Smooth muscle cell (in vitro differentiated cells): Measurements from ENCODE around the gene ZEB2. TPM values are rescaled to one million over a fixed set of nuclear protein-coding genes. Genes with fewer than 3 reads are reported as not detected.

Experiments used
- DNase-seq: peaks from one replicate; lab custom pipeline; 2025; ENCODE audit not compliant: unreplicated experiment; lab: John Stamatoyannopoulos, UW
- H2AFZ ChIP-seq: fragments of 200-600 bp; sonication (generic); 2 replicates; pipeline ENCODE4 v1.6.0; 2016; ENCODE audit warnings: antibody characterized with exemption, low read depth, mild to moderate bottlenecking
- H3F3A ChIP-seq: fragments of 200-600 bp; sonication (generic); 2 replicates; pipeline ENCODE4 v1.6.0; 2017; ENCODE audit warnings: antibody characterized with exemption, low read depth
- H3K27ac ChIP-seq: fragments of 200-600 bp; sonication (generic); 2 replicates; pipeline ENCODE4 v1.5.1; 2016; ENCODE audit warnings: low read depth, mild to moderate bottlenecking
- H3K27me3 ChIP-seq: fragments of 200-600 bp; sonication (generic); 2 replicates; pipeline ENCODE4 v1.6.1; 2016; ENCODE audit warnings: low read depth, mild to moderate bottlenecking
- H3K36me3 ChIP-seq: fragments of 200-600 bp; sonication (generic); 2 replicates; pipeline ENCODE4 v1.5.1; 2016; ENCODE audit warnings: low read depth
- H3K4me1 ChIP-seq: fragments of 200-600 bp; sonication (generic); 2 replicates; pipeline ENCODE4 v1.5.1; 2016; ENCODE audit warnings: low read depth
- H3K4me2 ChIP-seq: fragments of 200-600 bp; sonication (generic); 2 replicates; pipeline ENCODE4 v1.6.0; 2016; ENCODE audit warnings: mild to moderate bottlenecking
- H3K4me3 ChIP-seq: fragments of 200-600 bp; sonication (generic); 2 replicates; pipeline ENCODE4 v1.5.1; 2016; ENCODE audit warnings: mild to moderate bottlenecking
- H3K79me2 ChIP-seq: fragments of 200-600 bp; sonication (generic); 2 replicates; pipeline ENCODE4 v1.6.0; 2016; ENCODE audit warnings: low read depth, mild to moderate bottlenecking
- H3K9ac ChIP-seq: fragments of 200-600 bp; sonication (generic); 2 replicates; pipeline ENCODE4 v1.6.0; 2016; ENCODE audit warnings: low read depth
- H3K9me3 ChIP-seq: fragments of 200-600 bp; sonication (generic); replicated peaks from 2 replicates; pipeline ENCODE4 v1.5.1; 2016; ENCODE audit warnings: low read depth
- H4K20me1 ChIP-seq: fragments of 200-600 bp; sonication (generic); 2 replicates; pipeline ENCODE4 v1.6.0; 2016; ENCODE audit warnings: low read depth
- WGBS: methylation state at CpG from one replicate; pipeline ENCODE4 v1.1.7; 2016; ENCODE audit warnings: low lambda C conversion rate; 5-methylcytosine and 5-hydroxymethylcytosine counted together
- polyA plus RNA-seq: library from polyadenylated mRNA; unstranded; fragments of >200 nt; fragmentation: Nextera tagmentation; extraction: Ambion mirVana; gene quantifications from 2 replicates; pipeline ENCODE4 v1.2.1, GENCODE V29; 2016
- total RNA-seq: library from RNA; depleted of rRNA; stranded (reverse); fragments of >200 nt; gene quantifications from 2 replicates; pipeline ENCODE4 v1.2.3, GENCODE V29; 2014
- TF ChIP-seq, protein P1 (sequence below): fragments of 200-600 bp; sonication (generic); IDR thresholded peaks from 2 replicates; pipeline ENCODE4 v1.5.1; 2017; ENCODE audit warnings: borderline replicate concordance, mild to moderate bottlenecking, antibody characterized with exemption; ENCODE audit not compliant: insufficient read depth, poor library complexity, severe bottlenecking

ZEB2 gene
- total and polyA plus RNA-seq, 2 experiments from 2014 or later = 67.5 to 148 TPM

DNA sequence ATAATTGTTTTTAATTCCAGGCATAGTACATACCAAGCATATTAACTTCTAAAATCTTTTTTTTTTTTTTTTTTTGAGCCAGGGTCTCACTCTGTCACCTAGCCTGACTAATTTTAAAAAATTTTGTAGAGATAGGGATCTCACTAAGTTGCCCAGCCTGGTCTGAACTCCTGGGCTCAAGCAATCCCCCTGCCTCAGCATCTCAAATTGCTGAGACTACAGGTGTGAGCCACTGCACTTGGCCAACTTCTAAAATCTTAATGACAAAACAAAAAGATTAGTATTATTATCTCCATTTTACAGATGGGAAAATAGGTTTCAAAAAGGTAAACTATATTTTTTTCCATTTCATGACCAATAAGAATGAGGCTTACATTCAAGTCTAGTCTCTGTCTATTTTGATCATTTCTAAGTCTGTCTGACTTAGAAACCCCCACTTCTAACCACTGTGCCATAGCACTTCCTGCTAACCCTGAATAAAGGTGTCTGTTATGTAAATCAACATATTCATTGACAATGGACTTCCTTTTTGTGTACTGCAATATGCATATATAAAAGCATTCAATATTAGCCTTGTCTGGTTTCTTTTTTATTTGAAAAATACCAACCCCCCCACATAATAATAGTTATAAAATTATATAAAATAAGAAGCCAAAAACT lies 28.7 kb upstream of the ZEB2 start:
- no peak overlapping the region for H3K9ac ChIP-seq
- H2AFZ ChIP-seq = no peak overlapping the region
- H3K9me3 ChIP-seq = no peaks in the 10 kb centered on the region
- H3K4me1 ChIP-seq = peaks cover under 1% of the 10 kb centered on the region
- H4K20me1 ChIP-seq = no peaks in the 10 kb centered on the region
- no peak for DNase-seq
- H3K27me3 ChIP-seq = no peaks in the 10 kb centered on the region
- H3F3A ChIP-seq = no peaks in the 10 kb centered on the region
- H3K27ac ChIP-seq = no peak overlapping the region
- H3K36me3 ChIP-seq = no peaks in the 10 kb centered on the region
- TF ChIP-seq, protein P1, sequence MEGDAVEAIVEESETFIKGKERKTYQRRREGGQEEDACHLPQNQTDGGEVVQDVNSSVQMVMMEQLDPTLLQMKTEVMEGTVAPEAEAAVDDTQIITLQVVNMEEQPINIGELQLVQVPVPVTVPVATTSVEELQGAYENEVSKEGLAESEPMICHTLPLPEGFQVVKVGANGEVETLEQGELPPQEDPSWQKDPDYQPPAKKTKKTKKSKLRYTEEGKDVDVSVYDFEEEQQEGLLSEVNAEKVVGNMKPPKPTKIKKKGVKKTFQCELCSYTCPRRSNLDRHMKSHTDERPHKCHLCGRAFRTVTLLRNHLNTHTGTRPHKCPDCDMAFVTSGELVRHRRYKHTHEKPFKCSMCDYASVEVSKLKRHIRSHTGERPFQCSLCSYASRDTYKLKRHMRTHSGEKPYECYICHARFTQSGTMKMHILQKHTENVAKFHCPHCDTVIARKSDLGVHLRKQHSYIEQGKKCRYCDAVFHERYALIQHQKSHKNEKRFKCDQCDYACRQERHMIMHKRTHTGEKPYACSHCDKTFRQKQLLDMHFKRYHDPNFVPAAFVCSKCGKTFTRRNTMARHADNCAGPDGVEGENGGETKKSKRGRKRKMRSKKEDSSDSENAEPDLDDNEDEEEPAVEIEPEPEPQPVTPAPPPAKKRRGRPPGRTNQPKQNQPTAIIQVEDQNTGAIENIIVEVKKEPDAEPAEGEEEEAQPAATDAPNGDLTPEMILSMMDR = no peak
- H3K4me2 ChIP-seq = no peak overlapping the region
- H3K4me3 ChIP-seq = no peak overlapping the region
- no peaks in the 10 kb centered on the region for H3K79me2 ChIP-seq

DNA sequence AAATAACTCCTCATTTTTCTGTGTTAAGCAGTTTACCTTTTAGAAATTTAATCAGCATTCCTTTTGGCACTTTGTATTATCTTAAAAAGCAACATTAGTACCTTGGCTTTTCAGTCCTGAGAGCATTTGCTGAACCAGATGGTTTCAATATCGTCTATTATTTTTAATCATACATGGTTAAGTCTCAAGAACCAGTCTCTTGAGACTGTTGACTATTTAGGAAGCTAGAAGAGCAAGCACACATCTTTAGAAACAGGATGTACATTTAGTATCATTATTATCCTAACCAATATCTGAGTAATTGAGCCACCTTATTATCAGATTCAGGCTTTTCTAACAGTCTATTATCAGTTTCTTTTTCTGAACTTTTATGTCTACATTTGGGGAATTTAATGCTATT lies 28.2 kb upstream of the ZEB2 start:
- no peak overlapping the region for H3K9ac ChIP-seq
- no peaks in the 10 kb centered on the region for H4K20me1 ChIP-seq
- no peak overlapping the region for H3K27ac ChIP-seq
- H3K27me3 ChIP-seq = no peaks in the 10 kb centered on the region
- H3K9me3 ChIP-seq = no peaks in the 10 kb centered on the region
- no peaks in the 10 kb centered on the region for H3K4me1 ChIP-seq
- peak overlapping the region; percentile 63 for H2AFZ ChIP-seq
- TF ChIP-seq, protein P1 = no peak
- DNase-seq = no peak
- H3K79me2 ChIP-seq = no peaks in the 10 kb centered on the region
- no peak overlapping the region for H3K4me3 ChIP-seq
- no peaks in the 10 kb centered on the region for H3K36me3 ChIP-seq
- WGBS = 95% methylated on average over 1 of the region's 1 CpG
- no peaks in the 10 kb centered on the region for H3F3A ChIP-seq
- H3K4me2 ChIP-seq = no peak overlapping the region

DNA sequence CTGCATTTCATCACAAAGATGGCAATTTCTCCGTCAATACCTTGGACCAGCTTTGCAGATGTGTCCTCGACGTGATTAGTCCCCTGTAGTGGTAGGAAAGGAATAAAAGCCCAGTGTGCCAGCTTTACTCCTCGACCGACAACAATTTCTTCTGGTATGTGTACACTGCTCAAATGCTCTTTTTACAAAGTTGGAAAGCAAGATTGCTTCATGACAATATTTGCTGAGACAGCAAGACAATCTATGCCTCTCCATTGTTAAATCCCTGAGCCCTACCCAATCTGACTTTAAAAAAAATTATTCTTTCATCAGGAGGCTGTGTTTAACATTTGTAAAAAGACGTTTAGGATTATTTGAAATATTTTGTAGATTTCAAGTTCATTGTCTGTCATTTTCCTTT lies 27.6 kb upstream of the ZEB2 start:
- H3K4me2 ChIP-seq = no peak overlapping the region
- 78% methylated on average over 6 of the region's 6 CpGs for WGBS
- no peaks in the 10 kb centered on the region for H3F3A ChIP-seq
- no peak overlapping the region for H3K9ac ChIP-seq
- TF ChIP-seq, protein P1 = no peak
- DNase-seq = no peak
- H3K9me3 ChIP-seq = no peaks in the 10 kb centered on the region
- H4K20me1 ChIP-seq = no peaks in the 10 kb centered on the region
- H3K4me3 ChIP-seq = no peak overlapping the region
- H3K36me3 ChIP-seq = no peaks in the 10 kb centered on the region
- no peaks in the 10 kb centered on the region for H3K4me1 ChIP-seq
- no peaks in the 10 kb centered on the region for H3K27me3 ChIP-seq
- no peak overlapping the region for H3K27ac ChIP-seq
- peak overlapping the region; percentile 63 for H2AFZ ChIP-seq
- no peaks in the 10 kb centered on the region for H3K79me2 ChIP-seq

DNA sequence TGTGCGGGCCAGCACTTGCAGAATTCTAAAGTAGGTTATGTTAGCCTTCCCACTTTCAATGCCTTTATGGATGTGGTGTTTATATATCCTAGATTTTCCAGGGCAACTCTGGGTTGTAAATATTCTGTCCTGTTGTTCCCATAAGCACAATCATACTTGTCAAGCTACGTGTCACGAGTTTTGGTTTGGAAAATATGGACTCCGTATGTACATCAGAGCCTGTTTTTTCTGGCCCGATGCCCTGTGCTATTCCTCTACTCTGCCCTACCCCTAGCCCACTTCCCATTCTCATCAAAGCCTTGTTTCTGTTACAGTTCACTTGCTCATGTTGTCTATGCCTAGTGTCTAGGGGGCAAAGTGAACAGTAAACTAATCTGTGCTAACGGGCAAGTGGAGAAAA lies 27.0 kb upstream of the ZEB2 start:
- Histone ChIP-seq H3K79me2 (no peaks in the 10 kb centered on the region), H2AFZ (no peak overlapping the region)
- no peak for DNase-seq

More for the DNA sequence above, 27.0 kb upstream of the ZEB2 start:
- Histone ChIP-seq H3K4me3 (no peak overlapping the region), H3K9me3 (no peaks in the 10 kb centered on the region), H3K36me3 (no peaks in the 10 kb centered on the region), H3K27ac (no peak overlapping the region), H4K20me1 (no peaks in the 10 kb centered on the region), H3K4me1 (no peaks in the 10 kb centered on the region), H3K27me3 (no peaks in the 10 kb centered on the region), H3K9ac (no peak overlapping the region), H3F3A (no peaks in the 10 kb centered on the region), H3K4me2 (no peak overlapping the region)
- TF ChIP-seq, protein P1 = no peak
- 93% methylated on average over 6 of the region's 6 CpGs for WGBS
